ENCODE results near the gene SVIL.
"Not testable (repeated sequence)": the region's sequence is repeated elsewhere in the genome, so short reads cannot be mapped to it uniquely, and the experiment has no call there.

Gene SVIL

DNA sequence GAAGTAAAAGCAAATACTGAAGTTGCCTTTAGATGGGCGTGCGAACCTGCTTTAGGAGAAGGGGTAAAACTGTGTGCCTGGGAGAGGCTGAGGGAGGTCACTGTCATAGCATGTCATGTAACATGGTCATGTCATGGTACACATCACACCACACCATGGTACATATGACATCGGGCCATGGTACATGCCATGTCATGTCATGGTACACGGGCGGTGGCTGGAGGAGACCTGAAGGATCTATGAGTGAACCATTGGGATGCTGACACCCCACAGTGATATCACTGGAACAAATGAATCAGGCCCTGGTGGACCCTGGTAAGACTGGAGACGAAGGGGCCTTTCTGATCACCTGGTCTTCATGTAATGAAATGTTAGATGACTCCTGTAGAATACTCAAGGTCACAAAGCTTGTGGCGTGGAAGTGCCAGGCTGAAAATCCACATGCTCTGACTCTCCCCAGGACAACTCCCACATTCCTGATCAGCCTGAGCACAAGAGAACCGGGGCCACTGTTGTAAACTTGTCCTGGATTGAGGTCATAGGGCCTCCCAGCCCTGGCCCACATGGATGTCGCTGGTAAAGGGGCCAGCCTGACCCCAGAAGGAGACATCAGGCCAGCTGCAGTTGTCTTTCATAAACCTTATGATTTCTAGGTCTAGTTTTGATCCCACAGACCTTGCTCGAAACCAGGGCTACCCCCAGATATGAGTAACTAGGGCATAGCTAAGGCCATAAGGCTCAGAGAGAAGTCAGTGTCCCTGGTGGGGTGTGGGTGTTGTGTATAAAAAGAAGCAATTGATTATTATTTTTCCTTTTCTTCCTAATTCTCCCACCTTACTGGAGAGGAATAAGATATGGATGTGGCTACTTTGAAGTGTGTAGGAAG is 60.3 kb downstream of the SVIL start:
- not testable (repeated sequence) for DNase-seq

- not testable (repeated sequence) for DNase-seq
These were observed 64.5 kb downstream of the SVIL start for GRCh38 chr10:29570248-29570647.

DNA sequence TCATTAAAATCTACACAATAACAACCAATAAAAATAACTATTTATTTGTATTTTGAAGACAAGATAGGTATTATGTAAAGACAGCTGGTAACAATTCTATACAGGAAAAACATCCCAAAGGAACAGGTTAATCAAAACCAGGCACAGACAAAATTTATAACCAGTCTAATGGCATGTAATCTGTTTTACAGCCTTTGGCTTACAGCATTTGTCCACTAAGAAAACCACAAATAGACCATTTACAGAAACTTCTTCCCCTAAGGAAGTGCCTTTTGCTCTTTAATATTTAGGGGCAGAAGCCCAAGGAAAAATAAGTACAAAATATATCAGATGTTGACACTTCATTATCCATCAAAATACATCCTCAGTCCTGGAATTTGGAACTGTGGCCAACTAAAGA is 65.0 kb downstream of the SVIL start:
- DNase-seq: no peak

- no peak for DNase-seq
These were observed 67.8 kb downstream of the SVIL start for GRCh38 chr10:29567003-29567402.

DNA sequence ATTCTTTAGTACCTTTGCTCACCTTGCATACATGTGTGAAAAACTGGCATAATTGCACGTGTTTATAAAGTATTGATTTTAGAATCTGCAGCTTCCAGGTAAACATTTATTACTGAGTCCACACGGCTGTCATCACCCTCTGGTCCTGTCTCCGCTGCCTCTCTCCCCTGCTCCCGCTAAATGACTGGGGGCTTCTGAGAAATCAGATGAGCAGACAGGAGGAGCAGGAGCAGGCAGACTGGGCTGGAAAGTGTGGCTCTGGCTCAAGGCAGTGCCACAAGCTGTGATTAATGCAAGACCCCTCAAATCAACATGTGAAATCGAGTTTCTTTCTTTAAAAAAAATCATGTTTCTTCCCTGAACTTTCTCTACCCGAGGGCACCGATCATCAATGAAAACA is 68.6 kb downstream of the SVIL start:
- not testable (repeated sequence) for DNase-seq

- no peak for DNase-seq
These were observed 71.2 kb downstream of the SVIL start for GRCh38 chr10:29563420-29564035.

DNA sequence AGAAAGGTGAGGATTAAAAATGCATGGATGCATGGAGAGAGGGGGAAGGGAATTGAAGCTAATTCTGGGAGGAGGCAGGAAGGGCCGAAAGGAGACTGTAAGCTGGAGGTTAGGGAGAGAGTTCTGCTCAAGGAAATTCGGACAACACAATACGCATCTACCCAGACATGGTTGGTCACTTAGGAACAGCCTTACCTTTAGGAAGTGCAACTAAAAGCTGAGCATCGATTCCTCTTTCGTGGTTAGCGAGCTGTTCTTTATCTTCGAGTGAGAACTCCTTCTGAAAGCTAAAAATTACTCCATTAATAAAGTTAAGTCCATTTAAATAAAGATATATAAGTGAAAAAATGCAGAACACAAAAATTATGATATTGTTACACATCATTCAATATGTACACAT is 71.8 kb downstream of the SVIL start:
- not testable (repeated sequence) for DNase-seq

DNA sequence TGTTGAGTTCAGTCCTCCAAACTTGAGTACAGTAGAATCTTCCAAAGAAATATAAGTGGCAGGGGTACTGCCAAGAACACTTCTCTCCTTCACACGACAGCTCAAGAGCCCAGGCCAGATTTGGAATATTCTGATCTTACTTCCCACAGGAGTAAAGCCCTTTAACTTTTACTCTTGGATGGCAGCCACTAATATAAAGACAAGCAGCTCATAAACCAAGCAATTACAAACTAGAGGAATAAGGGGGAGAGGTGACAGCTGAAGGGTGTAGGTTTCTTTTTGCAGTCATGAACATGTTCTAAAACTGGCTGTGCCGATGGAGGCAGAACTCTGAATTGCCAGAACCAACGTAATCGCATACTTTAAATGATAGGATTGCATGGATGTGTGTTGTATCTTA is 74.8 kb downstream of the SVIL start:
- DNase-seq: no peak

- no peak for DNase-seq
These were observed 77.1 kb downstream of the SVIL start for GRCh38 chr10:29557665-29558064.

DNA sequence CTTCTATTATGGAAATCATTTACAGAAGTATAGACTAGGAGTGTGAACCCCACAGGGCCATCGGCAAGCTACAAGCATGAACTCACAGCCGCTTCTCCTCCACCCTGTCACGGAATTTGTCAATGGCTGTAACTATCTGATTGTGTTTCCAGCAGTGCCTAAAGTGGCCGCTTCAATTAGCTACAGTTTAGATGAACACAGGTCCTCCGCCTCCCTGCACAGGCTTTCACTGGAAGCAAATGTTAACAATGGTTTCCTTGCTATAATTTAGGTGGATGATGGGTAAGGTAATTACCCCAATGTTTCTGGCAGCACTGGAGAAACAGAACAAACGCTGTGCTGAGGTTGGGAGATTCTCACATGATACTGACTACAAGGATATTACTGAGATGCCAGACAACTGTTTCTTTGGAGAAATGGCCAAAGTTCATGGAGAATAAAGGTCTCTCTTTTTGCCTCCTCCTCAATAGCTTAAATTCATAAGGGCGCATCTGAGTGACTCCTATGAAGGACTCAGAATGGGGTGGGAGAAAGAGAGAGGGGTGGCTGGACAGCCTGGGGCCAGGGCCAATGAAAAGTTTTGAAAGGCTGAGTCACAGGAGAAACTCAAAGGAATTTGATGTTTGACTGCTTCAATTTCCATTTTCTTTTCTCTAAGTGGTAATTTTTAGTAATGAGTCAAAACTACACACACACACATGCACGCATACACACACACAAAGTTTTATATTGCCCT is 78.9 kb downstream of the SVIL start:
- DNase-seq: no peak

DNA sequence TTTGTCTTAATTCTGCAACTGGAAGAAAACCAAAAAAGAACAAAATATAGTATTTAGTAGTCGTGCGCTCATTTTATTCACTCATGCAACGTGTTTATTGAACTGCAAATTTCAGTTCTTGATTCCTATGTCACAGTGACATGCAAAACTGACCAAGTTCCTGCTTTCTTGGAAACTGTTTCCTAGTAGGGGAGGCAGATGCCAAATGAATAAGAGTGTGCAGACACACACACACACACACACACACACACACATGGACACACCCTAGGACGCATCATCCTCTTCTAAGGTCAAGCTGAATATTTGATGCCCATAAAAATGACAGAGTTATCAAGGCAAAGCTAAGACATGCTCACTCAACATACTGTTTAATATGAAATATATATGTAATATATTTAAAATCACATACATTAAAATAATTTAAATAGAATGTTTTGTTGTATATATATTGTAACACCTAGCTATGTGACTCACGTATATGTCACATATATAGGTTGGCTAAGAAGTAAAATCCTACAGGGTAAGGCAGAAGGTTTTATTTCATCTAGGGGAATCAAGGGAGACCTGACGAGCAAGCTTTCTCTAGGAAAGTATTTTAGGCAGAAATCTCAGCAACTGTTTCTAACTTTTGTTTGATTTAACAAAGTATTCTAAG is 79.6 kb downstream of the SVIL start:
- no peak for DNase-seq

GRCh38 chr10:29554660-29555059 is 80.1 kb downstream of the SVIL start:
- no peak for DNase-seq

DNA sequence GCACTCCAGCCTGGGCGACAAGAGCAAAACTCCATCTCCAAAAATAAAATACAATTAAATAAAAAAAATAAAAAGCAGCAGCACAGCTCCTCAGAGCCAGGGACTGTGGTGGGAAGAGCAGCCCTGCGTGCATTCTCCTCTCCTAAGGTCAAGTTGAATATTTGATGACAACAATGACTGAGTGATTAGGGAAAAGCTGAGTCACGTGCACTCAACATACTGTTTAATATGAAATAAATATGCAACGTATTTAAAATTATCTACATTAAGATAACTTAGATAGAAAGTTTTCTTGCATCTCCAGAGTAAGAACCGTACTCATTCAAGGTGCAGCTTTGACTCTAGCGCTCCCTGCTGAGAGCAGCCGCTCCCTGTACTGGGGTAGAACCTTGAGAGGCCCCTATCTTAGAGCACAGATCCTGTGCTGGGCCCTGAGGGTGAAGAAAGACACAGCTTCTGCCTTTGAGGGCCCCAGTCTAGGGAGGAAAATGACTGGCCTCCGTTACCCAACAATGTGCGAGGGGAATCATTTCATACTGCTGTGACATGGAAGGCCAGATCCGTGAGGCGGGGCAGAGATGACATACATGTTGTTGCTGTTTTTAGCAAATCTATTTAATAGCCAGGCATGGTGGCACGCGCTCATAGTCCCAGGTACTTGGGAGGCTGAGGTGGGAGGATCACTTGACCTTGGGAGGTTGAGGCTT is 81.1 kb downstream of the SVIL start:
- DNase-seq: no peak

DNA sequence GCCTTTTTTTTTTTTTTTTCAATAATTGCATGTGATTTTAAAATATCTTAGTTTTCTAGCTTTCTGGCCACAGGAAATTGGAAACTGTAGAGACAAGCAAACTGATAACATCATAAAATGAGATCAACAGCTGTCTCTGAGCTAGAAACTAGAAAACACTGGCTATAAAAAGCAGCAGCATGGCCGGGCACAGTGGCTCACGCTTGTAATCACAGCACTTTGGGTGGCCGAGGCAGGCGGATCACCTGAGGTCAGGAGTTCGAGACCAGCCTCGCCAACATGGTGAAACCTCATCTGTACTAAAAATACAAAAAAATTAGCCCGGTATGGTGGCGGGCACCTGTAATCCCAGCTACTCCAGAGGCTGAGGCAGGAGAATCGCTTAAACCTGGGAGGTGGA is 81.7 kb downstream of the SVIL start:
- DNase-seq: not testable (repeated sequence)

DNA sequence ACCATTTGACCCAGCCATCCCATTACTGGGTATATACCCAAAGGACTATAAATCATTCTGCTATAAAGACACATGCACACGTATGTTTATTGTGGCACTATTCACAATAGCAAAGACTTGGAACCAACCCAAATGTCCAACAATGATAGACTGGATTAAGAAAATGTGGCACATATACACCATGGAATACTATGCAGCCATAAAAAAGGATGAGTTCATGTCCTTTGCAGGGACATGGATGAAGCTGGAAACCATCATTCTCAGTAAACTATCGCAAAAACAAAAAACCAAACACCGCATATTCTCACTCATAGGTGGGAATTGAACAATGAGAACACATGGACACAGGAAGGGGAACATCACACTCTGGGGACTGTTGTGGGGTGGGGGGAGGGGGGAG is 85.3 kb downstream of the SVIL start:
- not testable (repeated sequence) for DNase-seq

DNA sequence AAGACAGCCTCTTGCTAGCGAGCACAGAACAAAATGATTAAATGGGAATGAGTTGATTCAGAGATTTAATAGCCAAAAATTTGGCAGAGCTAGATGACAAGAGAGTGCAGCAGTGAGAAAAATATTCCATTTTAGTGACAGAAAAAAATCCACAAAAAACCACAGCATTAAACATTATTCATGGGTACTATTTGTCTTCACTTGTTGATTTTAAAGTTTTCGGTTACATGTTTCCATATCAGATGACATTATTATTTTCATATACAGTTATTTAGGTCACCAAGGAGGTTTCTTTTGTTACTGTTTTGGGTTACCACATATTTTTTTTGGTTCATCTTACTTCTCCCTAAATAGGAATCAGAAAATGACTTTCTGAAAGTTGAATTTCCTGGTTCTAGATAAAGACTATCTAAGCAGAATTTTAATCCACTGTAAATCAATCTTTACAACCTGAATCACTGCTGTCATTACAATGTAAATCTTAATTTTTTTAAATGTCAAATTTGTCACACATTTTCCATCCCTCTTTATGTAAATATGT is 87.9 kb downstream of the SVIL start:
- no peak for DNase-seq

GRCh38 chr10:29545122-29545521 is 89.6 kb downstream of the SVIL start:
- DNase-seq: no peak

DNA sequence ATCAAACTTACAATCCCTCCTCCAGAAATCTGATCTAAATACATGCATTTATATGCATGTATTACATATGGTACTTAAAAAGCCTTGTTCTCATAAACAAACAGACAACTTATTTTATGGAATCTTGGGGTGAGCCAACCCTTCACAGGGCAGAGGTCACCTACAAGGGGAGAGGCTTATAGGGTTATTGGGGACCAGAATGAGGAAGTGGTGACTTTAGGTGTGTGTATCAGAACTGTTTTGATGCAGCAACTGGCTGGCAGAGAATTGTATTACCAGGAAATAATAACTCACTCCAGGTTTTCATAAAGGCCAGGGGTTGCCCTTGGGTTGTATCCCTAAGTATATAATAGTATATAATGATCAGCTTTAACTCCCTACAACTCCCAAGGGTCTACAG is 91.1 kb downstream of the SVIL start:
- no peak for DNase-seq

DNA sequence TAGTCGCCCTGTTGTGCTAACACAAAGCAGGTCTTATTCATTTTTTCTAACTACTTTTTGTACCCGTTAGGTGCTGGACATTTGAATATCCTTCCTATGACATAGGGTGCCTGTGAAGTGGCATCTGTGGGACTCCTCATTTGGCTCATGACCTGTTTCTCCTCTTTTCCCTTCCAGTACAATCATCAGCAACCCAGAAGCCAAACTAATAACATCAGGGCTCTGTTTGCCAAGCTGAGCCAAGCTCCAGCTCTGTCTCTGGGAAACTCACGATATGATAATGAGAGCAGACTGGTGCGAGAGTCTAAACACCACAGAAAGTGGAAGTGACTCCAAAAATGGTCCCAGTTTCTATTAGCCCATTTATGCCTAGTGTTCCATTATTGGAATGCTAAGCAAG is 92.0 kb downstream of the SVIL start:
- DNase-seq: no peak

DNA sequence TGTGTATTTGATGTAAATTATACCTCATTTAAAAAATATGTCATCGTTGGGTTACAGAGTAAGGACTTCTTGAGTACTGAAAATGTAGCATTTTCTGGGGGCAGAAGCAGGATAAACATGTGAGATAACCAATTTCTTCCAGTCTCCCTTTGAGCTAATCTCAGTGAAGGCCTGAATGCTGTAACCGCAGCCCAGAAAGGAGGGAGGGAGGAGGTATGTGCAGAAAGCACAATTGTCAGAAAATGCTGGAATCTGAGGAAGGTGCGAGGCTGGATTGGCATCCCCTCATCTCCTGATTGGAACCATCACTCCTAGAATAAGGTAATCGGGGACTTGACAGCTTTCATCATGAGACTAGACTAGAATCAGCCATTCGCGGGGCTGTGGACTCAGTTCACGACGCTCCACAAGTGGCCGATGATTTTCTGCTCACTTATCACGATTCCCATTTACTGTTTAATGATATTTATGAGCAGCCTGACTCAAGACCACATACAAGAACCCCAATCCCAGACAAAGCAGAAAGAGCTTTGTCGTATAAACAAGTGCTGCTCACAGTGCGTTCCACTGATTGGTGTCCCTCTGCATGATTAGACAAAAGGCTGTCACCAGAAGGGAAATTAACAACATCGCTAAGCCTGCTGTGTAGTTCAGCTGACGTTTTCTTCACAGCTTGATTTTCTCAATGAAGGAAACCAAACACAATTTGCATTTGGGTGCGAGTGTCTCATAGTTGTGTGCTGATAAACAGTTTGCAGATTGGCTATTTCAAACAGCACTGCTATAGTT is 93.2 kb downstream of the SVIL start:
- no peak for DNase-seq

DNA sequence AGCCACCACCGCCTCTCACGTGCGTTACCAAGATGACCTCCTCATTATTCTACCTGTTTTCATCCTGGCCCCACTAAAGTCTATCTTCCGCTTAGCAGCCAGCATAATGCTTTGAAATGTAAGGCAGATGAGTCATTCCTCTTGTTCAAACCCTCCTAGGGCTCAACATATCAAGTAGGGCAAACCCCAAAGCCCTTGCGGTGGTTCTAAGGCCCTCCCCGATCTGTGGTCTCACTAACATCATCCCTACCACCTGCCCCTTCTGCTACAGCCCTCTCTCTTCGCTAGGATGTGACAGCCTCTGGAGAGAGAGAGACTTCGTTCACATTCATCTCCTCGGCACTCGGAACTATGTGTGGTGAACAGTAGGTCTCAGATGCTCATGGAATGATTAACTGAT is 94.8 kb downstream of the SVIL start:
- DNase-seq: no peak
